NK-92 treated with Interleukin-12 subunit alpha and Interleukin-12 subunit beta, amount 100 ng/mL, for 24 hours (cell line): ENCODE data around the gene HOMER2.

Experiments
- DNase-seq: peaks from one replicate; lab custom pipeline; 2025; lab: John Stamatoyannopoulos, UW

Gene HOMER2

GRCh38 chr15:82930461-82930860, 22.1 kb downstream of the HOMER2 start:
- no peak for DNase-seq

DNA sequence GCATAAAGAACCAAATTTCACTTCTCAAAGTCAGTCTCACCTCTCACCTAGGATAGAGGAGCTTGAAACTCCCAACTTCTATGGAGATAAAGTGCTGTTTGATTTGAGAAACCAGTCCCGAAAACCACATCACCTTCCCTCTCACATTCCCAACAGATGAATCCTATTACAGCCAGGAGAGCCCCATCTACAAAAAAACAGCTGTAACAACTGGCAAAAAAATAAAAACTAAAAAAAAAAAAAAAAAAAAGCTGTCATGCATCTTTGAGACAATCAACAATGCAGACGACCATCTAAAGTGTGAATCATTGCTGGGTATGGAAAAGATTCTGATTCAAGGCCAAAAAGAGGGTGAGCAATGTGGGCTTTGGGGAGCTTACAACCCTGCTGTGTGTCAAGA, 23.8 kb downstream of the HOMER2 start:
- DNase-seq, result no peak

DNA sequence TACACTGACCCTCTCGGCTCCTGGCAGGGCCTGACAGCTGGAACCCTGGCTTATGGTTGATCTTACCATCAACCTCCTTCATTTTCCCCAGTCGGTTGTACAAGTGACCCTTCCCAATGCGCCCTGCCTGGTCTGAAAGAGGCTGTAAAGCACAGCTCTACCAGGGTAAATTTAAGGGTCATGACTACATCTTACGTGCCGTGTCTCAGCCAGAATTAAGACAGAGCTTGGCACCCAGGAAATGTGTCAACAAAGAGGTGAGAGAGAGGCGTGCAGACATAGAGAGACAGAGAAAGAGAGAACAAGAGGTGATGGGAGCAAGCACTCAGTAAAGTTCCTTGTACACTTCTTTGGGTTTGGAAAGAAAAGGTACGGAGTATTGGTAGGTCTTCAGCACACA, 28.8 kb downstream of the HOMER2 start:
- no peak for DNase-seq

GRCh38 chr15:82922737-82923136, 29.8 kb downstream of the HOMER2 start:
- DNase-seq, result no peak

DNA sequence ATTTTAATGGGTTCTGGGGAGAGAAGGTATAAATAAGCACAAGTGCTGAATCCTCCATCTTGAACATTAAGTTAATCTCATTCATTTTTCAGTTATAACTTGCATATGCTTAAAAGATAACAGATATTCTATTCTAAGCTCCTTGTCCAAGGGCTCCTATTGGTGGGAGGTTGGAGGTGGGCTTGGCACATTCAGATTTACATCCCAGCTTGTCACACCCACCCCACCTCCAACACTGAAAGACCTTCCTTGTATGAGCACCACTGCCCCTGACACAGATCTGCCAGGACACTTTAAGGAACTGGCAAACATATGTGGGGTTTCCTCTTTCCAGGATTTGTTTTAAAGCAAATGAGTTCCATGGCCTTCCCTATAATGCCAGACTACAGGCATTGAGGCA, 30.6 kb downstream of the HOMER2 start:
- DNase-seq, result no peak

GRCh38 chr15:82921242-82921641, 31.3 kb downstream of the HOMER2 start:
- no peak for DNase-seq

DNA sequence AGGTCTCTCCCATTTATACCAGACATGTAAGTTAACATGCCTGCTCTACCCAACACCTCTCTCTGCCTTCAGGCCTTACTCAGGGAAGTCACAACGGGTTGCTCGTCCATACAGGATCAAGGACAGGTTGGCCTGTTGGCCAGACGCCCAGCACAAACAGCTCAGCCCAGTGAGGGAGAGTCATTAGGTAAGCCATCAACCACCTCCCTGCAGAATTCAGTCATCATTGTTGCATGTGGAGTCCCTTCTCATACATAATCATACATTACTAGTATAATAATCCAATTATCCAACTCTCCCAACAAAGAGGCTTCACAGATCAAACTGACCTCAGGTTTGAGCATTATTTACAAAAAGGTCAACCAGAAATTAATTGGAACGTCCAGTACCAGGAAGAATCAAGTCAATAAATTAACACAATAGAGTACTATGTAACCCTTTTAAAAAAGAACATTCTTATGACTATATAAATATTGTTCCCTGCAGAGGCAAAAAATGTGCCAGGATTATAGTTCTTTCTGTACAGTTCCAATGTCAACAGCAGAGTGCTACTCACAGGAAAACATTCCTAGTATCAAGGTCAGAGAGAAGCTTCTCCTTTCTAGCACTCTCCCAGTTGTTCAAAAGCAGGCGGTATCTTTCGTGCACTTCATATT, 33.2 kb downstream of the HOMER2 start:
- no peak for DNase-seq

DNA sequence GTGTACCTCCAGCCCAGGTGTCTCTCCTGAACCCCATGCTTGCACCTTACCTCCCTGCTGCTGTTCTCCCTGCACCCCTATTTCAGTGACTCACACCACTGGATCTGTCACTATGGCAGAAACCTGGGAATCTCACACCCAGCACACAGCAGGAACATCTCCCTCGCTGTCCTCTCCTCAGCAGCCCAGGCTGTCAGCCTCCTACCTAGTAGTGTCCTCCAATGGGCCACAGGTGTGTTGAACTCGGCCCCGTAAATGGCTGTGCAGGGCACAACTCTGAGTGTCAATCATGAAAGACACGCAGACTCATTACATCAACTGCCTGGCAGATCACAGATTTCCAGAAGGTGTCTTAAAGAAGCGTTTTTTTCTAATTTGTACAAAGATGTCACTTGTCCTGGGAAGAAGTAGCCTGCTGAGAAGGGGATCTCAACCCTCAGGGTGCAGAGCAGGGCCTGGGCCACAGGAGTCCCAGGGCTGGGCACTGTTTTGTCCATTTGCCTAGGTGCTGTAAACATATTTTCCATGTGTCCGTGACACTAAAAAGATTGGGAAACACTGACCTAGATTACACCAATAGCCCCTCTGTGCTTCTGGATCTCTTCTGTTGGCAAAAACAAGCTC, 33.8 kb downstream of the HOMER2 start:
- DNase-seq, result no peak

DNA sequence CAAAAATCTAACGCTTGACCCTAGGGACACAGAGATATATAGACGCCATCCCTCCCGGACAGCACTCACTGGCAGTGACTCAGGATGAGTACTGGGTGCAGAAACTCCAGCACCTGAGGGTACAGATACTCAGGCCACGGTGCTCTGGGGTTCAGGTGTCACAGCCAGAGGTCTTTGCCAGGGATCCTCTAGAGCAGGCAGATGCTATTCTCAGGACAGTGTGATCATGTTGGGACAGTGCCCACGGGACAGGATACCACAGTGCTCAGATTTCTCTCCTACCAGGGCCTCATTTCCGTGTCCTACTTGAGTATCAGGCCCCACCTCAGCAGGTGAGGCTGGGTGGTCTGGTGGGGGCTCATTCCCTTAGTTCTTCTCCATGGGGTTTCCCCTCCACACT, 34.4 kb downstream of the HOMER2 start:
- DNase-seq, result no peak

GRCh38 chr15:82917249-82917648, 35.3 kb downstream of the HOMER2 start:
- DNase-seq, result no peak

DNA sequence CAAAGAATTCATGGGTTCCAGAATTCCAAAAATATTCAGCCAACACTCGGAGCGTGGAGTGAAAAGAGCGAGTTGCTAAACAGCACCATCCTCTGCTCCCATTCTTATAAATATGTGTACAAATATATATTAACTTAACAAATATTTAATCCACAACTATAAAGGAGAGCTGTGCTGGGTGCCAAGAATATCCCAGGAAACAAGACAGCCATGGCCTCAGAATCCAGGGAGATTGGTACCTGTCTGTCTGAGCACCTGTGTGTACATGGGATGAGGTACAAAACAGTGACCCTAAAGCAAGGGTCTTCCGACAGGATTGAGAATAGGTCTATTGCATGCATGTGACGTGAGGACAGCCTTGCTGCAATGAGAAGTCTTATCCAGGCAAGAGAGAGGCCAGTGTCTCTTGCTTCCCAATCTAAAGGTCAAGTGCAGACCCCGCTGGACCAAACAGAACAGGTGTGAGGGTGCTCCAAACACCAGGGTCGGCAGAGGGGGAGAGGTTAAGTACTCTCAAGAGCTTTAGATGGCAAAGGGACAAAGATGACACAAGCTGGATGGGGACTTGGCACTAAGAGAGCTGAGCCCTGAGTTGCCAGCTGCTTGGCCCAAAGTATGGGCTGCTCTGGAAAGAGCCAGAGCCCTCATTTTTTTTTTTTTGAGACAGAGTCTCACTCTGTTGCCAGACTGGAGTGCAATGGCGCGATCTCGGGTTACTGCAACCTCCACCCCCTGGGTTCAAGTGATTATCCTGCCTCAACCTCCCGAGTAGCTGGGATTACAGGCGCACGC, 36.2 kb downstream of the HOMER2 start:
- DNase-seq, result no peak

GRCh38 chr15:82914396-82914795, 38.1 kb downstream of the HOMER2 start:
- no peak for DNase-seq

GRCh38 chr15:82911458-82911857, 41.1 kb downstream of the HOMER2 start:
- no peak for DNase-seq

DNA sequence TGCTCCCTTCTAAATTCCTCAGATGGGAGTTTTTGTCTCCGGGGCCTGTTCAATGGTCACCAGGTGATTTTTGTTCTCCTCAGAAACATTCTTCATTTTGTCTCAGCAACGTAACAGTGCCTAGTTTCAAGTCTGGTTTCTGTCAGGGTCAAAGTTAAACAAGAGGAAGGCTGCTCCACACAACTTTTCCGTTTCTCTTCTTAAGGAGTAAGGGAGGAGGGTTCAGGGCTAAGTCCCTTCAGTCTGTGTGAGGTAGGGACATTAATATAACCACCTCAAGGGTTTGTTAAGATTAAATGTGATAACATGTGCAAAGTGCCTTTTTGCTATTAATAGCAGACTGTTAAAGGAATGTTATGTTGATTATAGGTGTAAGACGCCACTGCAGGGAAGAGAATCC, 41.8 kb downstream of the HOMER2 start:
- DNase-seq, result no peak

- DNase-seq, result no peak
Measured at GRCh38 chr15:82909080-82909815, 43.3 kb downstream of the HOMER2 start.

DNA sequence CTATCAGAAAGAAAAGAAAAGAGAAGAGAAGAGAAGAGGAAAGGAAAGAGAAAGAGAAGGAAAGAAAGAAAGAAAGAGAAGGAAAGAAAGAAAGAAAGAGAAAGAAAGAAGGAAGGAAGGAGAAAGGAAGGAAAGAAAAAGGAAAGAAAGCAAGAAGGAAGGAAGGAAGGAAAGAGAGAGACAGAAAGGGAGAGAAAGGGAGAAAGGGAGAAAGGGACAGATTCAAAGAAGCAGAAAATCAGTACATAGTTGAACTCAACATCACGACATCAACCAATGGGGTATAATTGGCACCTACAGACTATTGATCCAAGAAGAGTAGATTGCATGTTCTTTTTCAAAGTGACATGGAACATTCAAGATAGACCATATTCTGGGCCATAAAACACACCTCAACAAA, 45.2 kb downstream of the HOMER2 start:
- DNase-seq, result no peak

GRCh38 chr15:82904574-82904973, 47.9 kb downstream of the HOMER2 start:
- no peak for DNase-seq

- DNase-seq, result no peak
Measured at GRCh38 chr15:82903511-82903910, 49.0 kb downstream of the HOMER2 start.

GRCh38 chr15:82901114-82901805, 51.3 kb downstream of the HOMER2 start:
- no peak for DNase-seq

GRCh38 chr15:82900511-82901060, 51.9 kb downstream of the HOMER2 start:
- no peak for DNase-seq

DNA sequence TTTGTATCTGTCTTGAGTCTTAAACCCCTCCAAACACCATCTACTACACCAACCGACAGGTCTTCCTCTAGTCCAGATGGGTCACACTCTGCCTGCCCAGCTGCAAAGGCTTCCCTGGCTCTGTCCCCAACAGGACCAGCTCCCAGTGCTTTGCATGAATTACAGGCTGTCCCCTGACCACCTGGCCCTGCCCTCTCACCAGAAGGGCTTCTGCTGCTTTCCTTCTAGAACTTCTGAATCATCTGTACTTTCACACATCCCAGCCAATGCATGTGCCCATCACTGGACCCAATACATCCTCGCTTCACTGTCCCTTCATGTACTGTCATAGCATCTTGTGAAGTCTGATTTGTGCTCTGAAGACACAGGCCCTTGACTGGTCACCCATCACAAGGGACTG, 53.6 kb downstream of the HOMER2 start:
- no peak for DNase-seq

DNA sequence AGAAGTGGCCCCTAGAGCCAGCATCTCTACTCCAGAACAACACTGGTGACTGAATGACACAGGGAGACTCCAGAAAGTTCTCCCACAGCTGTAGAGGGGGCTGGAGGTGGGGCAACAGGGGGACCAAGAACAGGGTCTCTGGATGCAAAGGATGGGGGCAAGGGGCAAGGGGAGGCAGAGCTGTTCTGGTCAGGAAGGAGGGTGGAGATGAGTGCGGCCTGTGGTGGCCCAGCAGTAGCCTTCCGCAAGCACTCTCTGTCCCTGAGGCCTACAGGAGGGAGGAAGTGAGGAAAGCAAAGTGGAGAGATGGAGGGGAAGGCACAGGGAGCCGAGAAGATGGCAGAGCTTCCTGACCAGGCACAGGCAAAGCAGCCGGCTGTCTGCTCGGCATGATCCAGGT, 56.5 kb downstream of the HOMER2 start:
- no peak for DNase-seq
